GM23248 (cell line): ENCODE results near the gene TUBB3. TPM values are rescaled to one million over a fixed set of nuclear protein-coding genes. Genes with fewer than 3 reads are reported as not detected.

Experiments used
- DNase-seq: peaks from one replicate; pipeline ENCODE4 v3.0.0-alpha.2; 2015
- H2AFZ ChIP-seq: fragments of 200-600 bp; sonication (generic); 2 replicates; pipeline ENCODE4 v1.6.1; 2016; ENCODE audit warnings: antibody characterized with exemption
- H3F3A ChIP-seq: fragments of 200-600 bp; sonication (generic); 2 replicates; pipeline ENCODE4 v1.6.1; 2016; ENCODE audit warnings: mild to moderate bottlenecking, antibody characterized with exemption, mixed run types; ENCODE audit not compliant: insufficient read depth
- H3K27ac ChIP-seq: fragments of 200-600 bp; sonication (generic); 2 replicates; pipeline ENCODE4 v1.5.1; 2016; ENCODE audit warnings: mild to moderate bottlenecking
- H3K27me3 ChIP-seq: fragments of 200-600 bp; sonication (generic); replicated peaks from 2 replicates; pipeline ENCODE4 v1.6.1; 2016; ENCODE audit warnings: mild to moderate bottlenecking; ENCODE audit not compliant: insufficient read depth
- H3K36me3 ChIP-seq: fragments of 200-600 bp; sonication (generic); 2 replicates; pipeline ENCODE4 v1.6.1; 2016; ENCODE audit warnings: low read depth, mild to moderate bottlenecking
- H3K4me1 ChIP-seq: fragments of 200-600 bp; sonication (generic); 2 replicates; pipeline ENCODE4 v1.6.1; 2016; ENCODE audit warnings: mild to moderate bottlenecking; ENCODE audit not compliant: insufficient read depth
- H3K4me2 ChIP-seq: fragments of 200-600 bp; sonication (generic); one replicate; pipeline ENCODE4 v1.6.1; 2016; ENCODE audit warnings: mild to moderate bottlenecking; ENCODE audit not compliant: unreplicated experiment
- H3K4me3 ChIP-seq: fragments of 200-600 bp; sonication (generic); 2 replicates; pipeline ENCODE4 v1.5.1; 2016; ENCODE audit warnings: mild to moderate bottlenecking
- H3K79me2 ChIP-seq: fragments of 200-600 bp; sonication (generic); 2 replicates; pipeline ENCODE4 v1.6.1; 2016; ENCODE audit warnings: mild to moderate bottlenecking; ENCODE audit not compliant: insufficient read depth
- H3K9ac ChIP-seq: fragments of 200-600 bp; sonication (generic); 2 replicates; pipeline ENCODE4 v1.6.1; 2016; ENCODE audit warnings: mild to moderate bottlenecking
- H3K9me2 ChIP-seq: fragments of 200-600 bp; sonication (generic); 2 replicates; pipeline ENCODE4 v1.6.1; 2016; ENCODE audit warnings: mixed run types, mild to moderate bottlenecking, moderate library complexity; ENCODE audit not compliant: insufficient read depth
- H3K9me3 ChIP-seq: fragments of 200-600 bp; sonication (generic); one replicate; pipeline ENCODE4 v1.6.1; 2017; ENCODE audit warnings: low read depth
- H4K20me1 ChIP-seq: fragments of 200-600 bp; sonication (generic); 2 replicates; pipeline ENCODE4 v1.6.0; 2016; ENCODE audit not compliant: insufficient read depth
- EZH2 ChIP-seq: fragments of 200-600 bp; sonication (generic); IDR thresholded peaks from 2 replicates; pipeline ENCODE4 v1.6.1; 2018; ENCODE audit warnings: antibody characterized with exemption, mild to moderate bottlenecking; ENCODE audit not compliant: insufficient read depth, poor library complexity, severe bottlenecking
- EZH2phosphoT487 ChIP-seq: fragments of 200-600 bp; sonication (generic); IDR thresholded peaks from 2 replicates; pipeline ENCODE4 v1.6.1; 2018; ENCODE audit warnings: antibody characterized with exemption, moderate library complexity, mild to moderate bottlenecking, low read depth; ENCODE audit not compliant: insufficient read depth
- WGBS, 2 experiments: methylation state at CpG; one replicate each; pipeline ENCODE4 v1.1.6; 2015 to 2017; ENCODE audit warnings: low lambda C conversion rate in 2 of 2, low coverage in 1 of 2; ENCODE audit errors: missing lambda C conversion rate in 2 of 2; 5-methylcytosine and 5-hydroxymethylcytosine counted together
- in situ Hi-C: fragments of 300-500 bp; cut with MboI; formaldehyde crosslinking; loops from 2 replicates; pipeline ENCODE4 v1.15.0; 2020
- polyA plus RNA-seq: library from polyadenylated mRNA; unstranded; fragments of >200 nt; fragmentation: Nextera tagmentation; extraction: Ambion mirVana; gene quantifications from 2 replicates; pipeline ENCODE4 v1.2.1, GENCODE V29; 2016
- total RNA-seq: library from RNA; depleted of rRNA; stranded (reverse); fragments of >200 nt; shearing (Covaris generic); gene quantifications from 2 replicates; pipeline ENCODE4 v1.2.3, GENCODE V29; 2014

The TUBB3 gene
- total and polyA plus RNA-seq, 2 experiments from 2014 or later = 95.8 to 215 TPM

DNA sequence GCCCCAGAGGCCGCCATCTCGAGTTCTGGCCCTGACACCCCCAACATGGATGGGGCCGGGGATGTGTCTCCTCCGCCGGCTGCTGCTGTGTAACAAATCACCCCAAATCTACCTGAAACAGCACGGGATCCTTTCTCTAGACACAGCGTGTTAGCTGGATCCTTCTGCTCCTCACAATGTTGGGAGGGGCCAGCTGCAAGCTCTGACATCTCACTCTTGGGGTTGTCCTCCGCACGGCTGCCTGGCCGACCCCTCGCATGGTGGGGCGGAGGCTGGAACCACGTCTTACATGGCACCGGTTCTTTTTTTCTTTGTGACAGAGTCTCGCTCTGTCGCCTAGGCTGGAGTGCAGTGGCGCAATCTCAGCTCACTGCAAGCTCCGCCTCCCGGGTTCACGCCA is 13.8 kb downstream of the TUBB3 start:
- TF ChIP-seq EZH2 (no peak), EZH2phosphoT487 (no peak)
- H3K9me2 ChIP-seq = no peaks in the 10 kb centered on the region
- H3K4me3 ChIP-seq = no peak overlapping the region
- H3K9me3 ChIP-seq = no peaks in the 10 kb centered on the region
- H3F3A ChIP-seq = peaks cover 19% of the 10 kb centered on the region
- no peak for DNase-seq
- 93 to 97% methylated on average over 15 to 20 of the region's 20 CpGs for WGBS, 2 experiments
- H3K27me3 ChIP-seq = no peaks in the 10 kb centered on the region
- peaks cover 3% of the 10 kb centered on the region; the same call in 1 of the 2 replicates for H3K36me3 ChIP-seq
- no peak overlapping the region for H2AFZ ChIP-seq
- H3K4me2 ChIP-seq = no peak overlapping the region
- in situ Hi-C loops = no loop called here
- no peak overlapping the region for H3K27ac ChIP-seq
- no peak overlapping the region for H3K9ac ChIP-seq
- H3K79me2 ChIP-seq = no peaks in the 10 kb centered on the region
- H3K4me1 ChIP-seq = no peaks in the 10 kb centered on the region
- H4K20me1 ChIP-seq = no peaks in the 10 kb centered on the region

DNA sequence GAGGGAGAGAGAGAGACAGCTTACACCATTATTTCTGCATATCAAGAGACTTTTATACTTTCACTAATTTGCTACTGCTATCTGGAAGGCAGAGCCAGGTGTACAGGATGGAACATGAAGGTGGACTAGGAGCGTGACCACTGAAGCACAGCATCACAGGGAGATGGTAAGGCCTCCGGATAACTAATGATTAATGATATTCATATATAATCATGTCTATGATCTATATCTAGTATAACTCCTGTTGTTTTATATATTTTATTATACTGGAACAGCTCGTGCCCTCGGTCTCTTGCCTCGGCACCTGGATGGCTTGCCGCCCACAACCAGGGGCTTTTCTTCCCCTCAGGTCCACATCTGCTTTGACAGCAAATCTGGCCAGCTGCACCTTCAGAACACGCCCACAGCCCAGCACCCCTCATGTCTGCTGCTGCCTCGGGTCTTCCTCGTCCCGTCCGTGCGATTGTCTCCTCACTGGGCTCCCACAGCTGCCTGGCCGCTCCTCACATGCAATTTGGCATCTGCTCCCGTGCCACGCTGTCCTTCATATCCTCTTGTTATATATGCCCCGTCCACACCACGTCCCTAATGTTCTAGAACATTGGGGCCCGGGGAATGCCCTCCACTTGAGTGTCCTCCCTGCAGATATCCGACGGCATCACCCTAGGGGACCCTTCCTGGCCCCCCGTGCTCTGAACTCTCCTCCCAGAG is 15.2 kb downstream of the TUBB3 start:
- Histone ChIP-seq H2AFZ (no peak overlapping the region), H3K4me3 (no peak overlapping the region), H3K4me1 (no peaks in the 10 kb centered on the region), H4K20me1 (no peaks in the 10 kb centered on the region), H3K27me3 (no peaks in the 10 kb centered on the region), H3K9me2 (no peaks in the 10 kb centered on the region), H3K36me3 (peaks cover 3% of the 10 kb centered on the region; the same call in 1 of the 2 replicates), H3F3A (peaks cover 7% of the 10 kb centered on the region), H3K9me3 (no peaks in the 10 kb centered on the region), H3K27ac (no peak overlapping the region), H3K79me2 (no peaks in the 10 kb centered on the region), H3K4me2 (no peak overlapping the region), H3K9ac (no peak overlapping the region)
- no peak for TF ChIP-seq EZH2
- no peak for TF ChIP-seq EZH2phosphoT487
- DNase-seq = no peak
- 70 to 71% methylated on average over 20 to 21 of the region's 21 CpGs for WGBS, 2 experiments
- in situ Hi-C loops = no loop called here

DNA sequence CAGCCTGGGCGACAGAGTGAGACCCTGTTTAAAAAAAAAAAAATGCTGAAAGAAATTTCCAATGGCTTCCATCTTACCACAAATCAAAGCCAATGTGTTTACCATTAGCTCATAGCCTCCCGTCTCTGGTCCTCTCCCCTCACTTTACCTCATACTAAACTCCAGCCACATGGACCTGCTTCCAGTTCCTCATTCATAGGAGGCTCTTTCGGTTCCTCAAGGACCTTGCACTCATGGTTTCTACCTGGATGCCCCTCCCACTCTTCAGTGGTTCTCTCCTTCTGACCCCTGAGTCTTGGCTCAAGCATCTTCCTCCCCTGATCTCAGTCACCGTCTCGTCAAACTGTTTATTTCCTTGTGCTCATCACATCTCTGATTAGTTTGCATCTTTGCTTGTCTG is 21.6 kb downstream of the TUBB3 start:
- no peaks in the 10 kb centered on the region for H3K36me3 ChIP-seq
- 39 to 43% methylated on average over 5 of the region's 5 CpGs for WGBS, 2 experiments
- no peaks in the 10 kb centered on the region for H3F3A ChIP-seq
- H3K4me2 ChIP-seq = no peak overlapping the region
- H3K9me2 ChIP-seq = no peaks in the 10 kb centered on the region
- no peak for TF ChIP-seq EZH2phosphoT487
- no peak for TF ChIP-seq EZH2
- peaks cover 4% of the 10 kb centered on the region; the same call in 1 of the 2 replicates for H3K4me1 ChIP-seq
- H3K9ac ChIP-seq = no peak overlapping the region
- no peak overlapping the region for H3K27ac ChIP-seq
- no peak for DNase-seq
- no peaks in the 10 kb centered on the region for H3K9me3 ChIP-seq
- no peak overlapping the region for H3K4me3 ChIP-seq
- H3K79me2 ChIP-seq = peaks cover 7% of the 10 kb centered on the region; the same call in 1 of the 2 replicates
- in situ Hi-C loops = no loop called here
- no peak overlapping the region for H2AFZ ChIP-seq
- no peaks in the 10 kb centered on the region for H4K20me1 ChIP-seq
- H3K27me3 ChIP-seq = no peaks in the 10 kb centered on the region

DNA sequence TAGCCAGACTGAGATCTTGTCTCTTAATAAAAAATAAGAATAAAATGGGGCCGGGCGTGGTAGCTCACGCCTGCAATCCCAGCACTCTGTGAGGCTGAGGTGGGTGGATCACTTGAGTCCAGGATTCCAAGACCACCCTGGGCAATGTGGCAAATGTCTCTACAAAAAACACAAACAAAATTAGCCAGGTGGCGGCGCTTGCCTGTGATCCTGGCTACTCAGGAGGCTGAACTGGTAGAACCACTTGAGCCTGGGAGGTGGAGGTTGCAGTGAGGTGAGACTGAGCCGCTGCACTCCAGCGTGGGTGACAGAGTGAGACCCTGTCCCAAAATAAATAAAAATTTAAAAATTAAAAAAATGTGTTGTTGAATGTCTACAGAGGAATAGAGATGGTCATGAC is 22.5 kb downstream of the TUBB3 start:
- H3K4me3 ChIP-seq = no peak overlapping the region
- H3K36me3 ChIP-seq = no peaks in the 10 kb centered on the region
- TF ChIP-seq EZH2 = no peak
- TF ChIP-seq EZH2phosphoT487 = no peak
- H3K79me2 ChIP-seq = peaks cover 14% of the 10 kb centered on the region; the same call in 1 of the 2 replicates
- DNase-seq = no peak
- H2AFZ ChIP-seq = no peak overlapping the region
- H3K4me2 ChIP-seq = no peak overlapping the region
- H3K4me1 ChIP-seq = peaks cover 4% of the 10 kb centered on the region; the same call in 1 of the 2 replicates
- in situ Hi-C loops = no loop called here
- H3K27ac ChIP-seq = no peak overlapping the region
- no peaks in the 10 kb centered on the region for H3F3A ChIP-seq
- H3K9me3 ChIP-seq = no peaks in the 10 kb centered on the region
- no peak overlapping the region for H3K9ac ChIP-seq
- 35 to 41% methylated on average over 7 of the region's 7 CpGs for WGBS, 2 experiments
- no peaks in the 10 kb centered on the region for H3K27me3 ChIP-seq
- no peaks in the 10 kb centered on the region for H4K20me1 ChIP-seq
- H3K9me2 ChIP-seq = no peaks in the 10 kb centered on the region
